GM13977 (cell line): ENCODE results near the gene ADD1.

Experiments
- DNase-seq: peaks from one replicate; pipeline ENCODE4 v3.0.0; 2012; ENCODE audit warnings: low spot score
- in situ Hi-C: fragments of 300-500 bp; cut with MboI; formaldehyde crosslinking; loops from one replicate; pipeline ENCODE4 v1.12.0; 2022; ENCODE audit warnings: low sequenced_read_pairs, low pct_unique_long_range_greater_than_20kb, mixed read lengths, inconsistent platforms; ENCODE audit not compliant: unreplicated experiment
- TF ChIP-seq, protein P1 (sequence below): IDR thresholded peaks from 2 replicates; pipeline ENCODE4 v1.5.1; 2012; ENCODE audit warnings: mild to moderate bottlenecking, control low read depth; ENCODE audit not compliant: insufficient read depth; ENCODE audit errors: extremely low read depth, missing control alignments

ADD1 gene

DNA sequence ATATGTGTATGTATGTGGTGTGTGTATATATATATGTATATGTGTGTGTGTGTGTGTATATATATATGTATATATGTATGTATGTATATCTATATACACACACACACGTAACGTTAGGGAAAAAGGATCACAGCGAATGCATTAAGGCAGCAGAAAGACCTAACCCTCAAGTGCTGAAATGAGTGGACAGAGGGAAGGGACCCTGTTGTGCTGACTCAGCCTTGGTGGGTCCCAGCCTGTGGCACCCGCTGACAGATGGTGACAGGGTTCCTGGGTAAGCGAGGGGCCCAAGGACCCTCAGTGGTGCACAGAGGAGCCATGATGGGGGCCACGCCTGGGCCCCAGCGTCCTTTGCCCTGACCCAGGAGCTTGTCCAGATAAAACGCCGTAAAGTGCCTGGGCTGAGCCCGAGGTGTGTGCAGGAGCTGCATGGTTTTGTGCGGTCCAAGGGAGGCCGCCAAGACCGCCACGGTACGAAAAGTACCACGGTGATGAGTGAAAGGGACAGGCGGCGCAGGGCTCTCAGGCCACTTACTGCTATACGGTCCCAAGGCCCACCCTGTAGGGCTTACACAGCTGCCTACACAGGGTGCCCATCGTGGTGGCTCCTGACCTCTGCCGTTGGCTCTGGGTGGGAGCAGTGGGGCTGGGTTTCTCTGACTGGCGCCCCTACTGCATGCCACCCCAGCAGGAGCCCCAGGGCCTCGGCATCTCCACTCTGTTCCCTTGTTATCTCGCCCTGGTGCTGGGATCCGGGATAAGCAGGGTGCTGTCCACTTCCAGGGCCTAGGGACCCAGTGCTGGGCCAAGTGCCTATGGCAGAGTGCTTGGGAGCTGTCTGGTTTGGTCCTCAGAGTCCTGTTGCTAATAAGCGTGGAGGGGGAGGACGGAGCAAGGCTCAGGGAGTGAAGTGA lies 40.8 kb upstream of the ADD1 start:
- DNase-seq: no peak
- in situ Hi-C loops: no loop called here
- TF ChIP-seq, protein P1, sequence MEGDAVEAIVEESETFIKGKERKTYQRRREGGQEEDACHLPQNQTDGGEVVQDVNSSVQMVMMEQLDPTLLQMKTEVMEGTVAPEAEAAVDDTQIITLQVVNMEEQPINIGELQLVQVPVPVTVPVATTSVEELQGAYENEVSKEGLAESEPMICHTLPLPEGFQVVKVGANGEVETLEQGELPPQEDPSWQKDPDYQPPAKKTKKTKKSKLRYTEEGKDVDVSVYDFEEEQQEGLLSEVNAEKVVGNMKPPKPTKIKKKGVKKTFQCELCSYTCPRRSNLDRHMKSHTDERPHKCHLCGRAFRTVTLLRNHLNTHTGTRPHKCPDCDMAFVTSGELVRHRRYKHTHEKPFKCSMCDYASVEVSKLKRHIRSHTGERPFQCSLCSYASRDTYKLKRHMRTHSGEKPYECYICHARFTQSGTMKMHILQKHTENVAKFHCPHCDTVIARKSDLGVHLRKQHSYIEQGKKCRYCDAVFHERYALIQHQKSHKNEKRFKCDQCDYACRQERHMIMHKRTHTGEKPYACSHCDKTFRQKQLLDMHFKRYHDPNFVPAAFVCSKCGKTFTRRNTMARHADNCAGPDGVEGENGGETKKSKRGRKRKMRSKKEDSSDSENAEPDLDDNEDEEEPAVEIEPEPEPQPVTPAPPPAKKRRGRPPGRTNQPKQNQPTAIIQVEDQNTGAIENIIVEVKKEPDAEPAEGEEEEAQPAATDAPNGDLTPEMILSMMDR: no peak

DNA sequence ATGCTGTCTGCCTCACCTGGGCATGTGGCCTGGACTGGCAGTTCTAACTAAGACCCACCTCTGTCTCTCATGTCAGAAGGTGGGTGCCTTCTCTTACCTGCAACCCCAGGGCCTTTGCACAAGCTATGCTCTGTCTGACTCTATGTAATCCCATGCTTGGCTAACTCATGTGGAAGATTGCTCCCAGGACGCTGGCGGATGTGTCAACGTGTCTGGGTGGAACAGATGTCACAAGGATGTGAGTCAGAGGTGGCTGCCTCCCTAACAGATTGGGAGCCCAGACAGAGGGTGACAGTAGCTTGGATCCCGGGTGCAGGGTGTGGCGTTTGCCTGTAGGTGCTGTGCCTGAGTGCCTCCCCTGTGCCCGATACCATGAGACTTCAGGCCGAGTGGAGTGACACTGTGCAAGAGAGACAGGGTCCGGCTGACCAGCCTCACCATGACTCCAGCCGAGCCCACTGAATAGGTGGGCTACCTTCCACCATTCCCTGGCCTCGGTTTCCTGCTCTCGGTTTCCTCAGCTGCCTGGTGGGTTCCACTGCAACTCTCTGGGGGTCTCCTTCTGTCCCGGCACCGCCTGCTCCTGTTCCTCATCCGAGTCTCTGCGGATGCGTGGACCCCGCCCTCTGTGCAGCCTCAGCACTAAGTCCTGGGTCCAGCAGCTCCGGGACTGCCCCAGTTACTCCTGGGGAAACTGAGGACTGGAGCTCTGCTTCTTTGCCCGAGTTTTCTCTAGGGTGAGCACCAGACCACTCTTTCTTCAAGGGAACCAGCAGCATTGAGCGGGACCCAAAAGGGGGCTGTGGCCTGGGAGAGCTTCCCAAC lies 39.8 kb upstream of the ADD1 start:
- TF ChIP-seq, protein P1: no peak
- no peak for DNase-seq
- in situ Hi-C loops: no loop called here

DNA sequence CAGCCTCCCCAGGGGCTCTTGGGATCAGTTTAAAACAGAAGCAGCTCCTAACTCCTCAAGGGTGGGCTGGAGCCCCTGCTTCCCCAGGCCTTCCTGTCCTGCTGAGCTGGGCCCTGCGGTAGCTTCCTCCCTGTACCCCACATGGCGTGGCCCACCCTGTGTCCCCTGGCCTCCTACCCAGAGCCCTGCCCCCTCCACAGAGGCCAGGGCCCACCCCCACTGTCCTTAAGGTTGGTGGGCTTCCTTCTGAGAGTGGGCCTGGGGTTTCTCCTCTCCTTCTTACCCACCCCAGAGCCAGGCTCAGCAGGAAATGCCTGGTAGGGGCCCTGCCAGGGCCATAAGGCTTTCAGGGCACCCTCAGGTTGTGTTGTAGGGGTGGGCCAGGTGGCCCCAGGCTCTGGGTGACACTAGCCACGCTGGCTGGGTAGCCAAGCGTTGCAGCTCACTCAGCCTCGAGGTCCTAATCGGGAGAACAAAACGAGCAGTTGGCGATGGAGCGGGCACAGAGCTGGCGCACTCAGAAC lies 39.1 kb upstream of the ADD1 start:
- TF ChIP-seq, protein P1: no peak
- no peak for DNase-seq
- in situ Hi-C loops: no loop called here

DNA sequence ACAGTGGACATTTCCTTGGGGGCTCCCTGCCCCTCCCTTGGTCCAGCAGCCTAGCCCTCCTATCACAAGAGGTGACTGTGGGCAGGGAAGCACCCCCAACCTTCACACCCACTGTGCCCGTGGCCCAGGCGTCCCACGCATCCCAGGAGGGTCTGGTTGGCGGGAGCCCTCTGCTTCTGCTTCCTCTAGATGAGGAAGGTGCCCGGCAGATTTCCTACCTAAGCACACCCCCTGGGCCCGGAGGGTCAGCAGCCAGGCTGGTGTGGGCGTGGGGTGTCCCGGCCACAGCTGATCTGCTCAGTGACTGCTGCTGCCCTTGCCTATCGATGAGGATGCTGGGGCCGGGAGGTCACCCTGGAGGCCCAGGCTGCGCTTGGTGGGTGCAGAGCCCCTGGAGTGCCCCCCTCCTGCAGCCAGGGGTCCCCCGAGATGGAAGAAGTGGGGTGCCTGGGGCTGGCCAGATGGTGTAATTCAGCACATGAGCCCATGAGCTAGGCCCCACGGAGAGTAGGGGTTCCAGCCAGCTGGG lies 38.6 kb upstream of the ADD1 start:
- DNase-seq: no peak
- in situ Hi-C loops: no loop called here
- TF ChIP-seq, protein P1: no peak

- TF ChIP-seq, protein P1: no peak
- in situ Hi-C loops: no loop called here
- no peak for DNase-seq
Observed at GRCh38 chr4:2805712-2806389, 37.8 kb upstream of the ADD1 start.
